Panc1 (cell line): ENCODE results near the gene TSHZ2.

Experiments used
- CTCF ChIP-seq: fragments of 450-650 bp; IDR thresholded peaks from 2 replicates; pipeline ENCODE4 v1.5.1; 2017; ENCODE audit warnings: mild to moderate bottlenecking
- POLR2AphosphoS5 ChIP-seq: IDR thresholded peaks from 2 replicates; pipeline ENCODE4 v1.6.1; 2012; ENCODE audit warnings: mild to moderate bottlenecking, low read depth, low read length, moderate library complexity
- REST ChIP-seq, 2 experiments: IDR thresholded peaks; 2 replicates each; pipeline ENCODE4 v1.6.1; 2011 to 2012; ENCODE audit warnings: low read depth in 2 of 2, control low read depth in 1 of 2, low read length in 1 of 2, mild to moderate bottlenecking in 1 of 2, moderate library complexity in 1 of 2; ENCODE audit not compliant: insufficient read depth in 1 of 2
- SIN3A ChIP-seq: IDR thresholded peaks from 2 replicates; pipeline ENCODE4 v1.6.1; 2012; ENCODE audit warnings: low read depth, mild to moderate bottlenecking, low read length, moderate library complexity, borderline replicate concordance; ENCODE audit not compliant: insufficient read depth
- TCF7L2 ChIP-seq: IDR thresholded peaks from 2 replicates; pipeline ENCODE4 v1.6.1; 2011; ENCODE audit warnings: mild to moderate bottlenecking, low read depth, low read length, inconsistent platforms

- TF ChIP-seq TCF7L2 = no peak
- TF ChIP-seq POLR2AphosphoS5 = no peak
- no peak for TF ChIP-seq CTCF
- no peak for TF ChIP-seq REST (IDR thresholded peaks at IDR 0.05; ENCODE audit: insufficient read depth in 1 of 2, low read depth in 2 of 2, low read length in 1 of 2)
- no peak for TF ChIP-seq SIN3A
Measured at GRCh38 chr20:52945268-52945667, 26.9 kb upstream of the TSHZ2 start.
